HG02884 (cell line): ENCODE measurements around the gene LCE5A.
"Not testable (repeated sequence)": the region's sequence is repeated elsewhere in the genome, so short reads cannot be mapped to it uniquely, and the experiment has no call there.

ENCODE experiments used
- ATAC-seq: cut with Tn5 transposase; IDR thresholded peaks from one replicate; pipeline ENCODE4 v1.9.1; 2021; ENCODE audit warnings: mild to moderate bottlenecking, moderate library complexity; ENCODE audit not compliant: unreplicated experiment

Gene LCE5A, protein sequence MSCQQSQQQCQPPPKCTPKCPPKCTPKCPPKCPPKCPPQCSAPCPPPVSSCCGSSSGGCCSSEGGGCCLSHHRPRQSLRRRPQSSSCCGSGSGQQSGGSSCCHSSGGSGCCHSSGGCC

DNA sequence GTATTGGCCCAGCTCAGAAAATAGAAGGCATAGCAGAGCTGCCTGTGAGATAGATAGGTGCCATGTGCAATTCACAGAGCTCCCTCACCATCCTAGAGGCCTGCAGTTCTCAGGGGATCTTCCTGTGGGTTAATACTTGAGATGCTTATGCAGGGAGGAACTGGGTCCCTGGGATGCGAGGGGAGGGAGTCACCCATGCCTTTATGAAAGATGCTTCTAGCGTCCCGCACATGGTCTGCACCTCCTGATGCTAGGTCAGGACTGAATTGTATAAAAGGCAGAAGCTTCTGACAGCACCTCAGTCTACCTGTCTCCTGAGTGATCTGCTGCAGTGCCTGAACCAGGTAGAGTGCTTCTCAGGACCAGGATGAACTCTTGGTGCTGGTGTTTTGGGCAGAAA lies at the start of gene LCE5A:
Gene LCE5A (plus strand): TSS at position 301 of the 400 bp plus-strand sequence. CDS start 732 bp downstream, outside the sequence.
- ATAC-seq = no peak

DNA sequence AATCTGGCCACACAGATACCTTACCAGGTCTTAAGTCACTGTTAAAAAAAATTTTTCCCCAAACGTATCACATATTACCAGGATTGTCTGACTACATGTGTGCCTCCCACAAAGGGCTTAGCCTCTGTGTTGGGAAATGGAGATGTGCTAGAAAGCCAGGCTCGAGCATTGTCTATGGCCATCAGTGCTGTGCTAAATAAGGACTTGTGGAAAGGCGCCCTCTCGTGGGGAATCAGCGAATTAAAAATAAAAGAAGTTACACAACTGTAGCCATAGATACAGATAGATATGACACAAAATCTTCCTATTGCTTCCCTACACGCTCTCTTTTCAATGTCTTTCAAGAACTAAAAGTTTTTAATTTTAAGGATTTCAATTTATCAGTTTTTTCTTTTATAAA lies 49.1 kb upstream of the LCE5A start:
- no peak for ATAC-seq

DNA sequence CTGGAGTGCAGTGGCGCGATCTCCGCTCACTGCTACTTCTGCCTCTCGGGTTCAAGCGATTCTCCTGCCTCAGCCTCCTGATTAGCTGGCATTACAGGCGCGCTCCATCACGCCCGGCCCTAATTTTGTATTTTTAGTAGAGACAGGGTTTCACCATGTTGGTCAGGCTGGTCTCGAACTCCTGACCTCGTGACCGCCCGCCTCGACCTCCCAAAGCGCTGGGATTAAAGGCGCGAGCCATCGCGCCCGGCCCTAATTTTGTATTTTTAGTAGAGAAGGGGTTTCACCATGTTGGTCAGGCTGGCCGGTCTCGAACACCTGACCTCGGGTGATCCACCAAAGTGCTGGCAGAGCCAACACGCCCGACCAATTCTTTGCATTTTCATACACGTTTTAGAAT lies 48.0 kb upstream of the LCE5A start:
- no peak for ATAC-seq

DNA sequence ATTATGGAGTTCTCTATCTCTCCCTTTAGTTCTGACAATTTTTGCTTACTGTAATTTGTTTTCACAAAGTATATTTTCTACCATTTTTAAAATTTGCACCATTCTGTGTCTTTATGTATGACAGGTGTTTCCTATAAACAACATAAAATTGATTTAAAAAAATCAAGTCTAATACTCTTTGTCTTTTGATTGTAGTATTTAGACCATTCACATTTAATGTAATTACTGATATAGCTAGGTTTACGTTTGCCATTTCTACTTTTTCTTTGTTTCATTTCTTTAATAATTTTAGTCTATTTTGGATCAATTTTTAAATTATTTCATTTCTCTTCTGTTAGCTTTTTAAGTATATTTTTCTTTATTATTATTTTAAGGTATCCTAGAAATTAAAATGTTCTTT lies 44.4 kb upstream of the LCE5A start:
- ATAC-seq = no peak

DNA sequence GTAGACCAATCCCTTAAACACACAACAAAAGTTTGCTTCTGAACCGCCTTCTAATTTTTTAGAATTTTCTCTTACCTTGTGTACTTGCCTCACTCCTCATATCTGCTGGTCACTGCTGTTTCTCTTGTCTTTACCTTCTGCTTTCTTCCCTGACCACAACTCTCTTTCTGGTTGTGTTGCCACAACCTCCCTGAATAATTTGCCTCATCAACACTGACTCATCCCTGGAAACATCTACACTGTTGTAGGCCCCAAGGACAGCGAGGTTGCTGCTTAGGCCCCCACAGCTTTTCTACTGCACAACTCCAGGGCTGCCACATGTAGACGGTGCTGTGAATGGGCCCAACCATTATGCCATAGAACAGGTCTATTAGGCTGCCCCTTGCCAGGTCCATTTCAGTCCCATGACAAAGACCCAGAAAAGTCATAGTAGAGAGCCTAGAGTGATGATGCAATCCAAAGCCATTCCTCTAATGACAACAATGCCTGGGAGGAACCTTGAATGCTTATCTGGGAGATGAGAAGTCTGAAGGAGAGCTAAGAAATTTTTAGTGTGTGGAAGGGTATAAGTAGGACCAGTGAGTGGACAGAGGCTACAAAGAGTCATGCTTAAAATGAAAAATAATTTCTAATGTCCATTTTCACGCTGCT lies 36.6 kb upstream of the LCE5A start:
- no peak for ATAC-seq

DNA sequence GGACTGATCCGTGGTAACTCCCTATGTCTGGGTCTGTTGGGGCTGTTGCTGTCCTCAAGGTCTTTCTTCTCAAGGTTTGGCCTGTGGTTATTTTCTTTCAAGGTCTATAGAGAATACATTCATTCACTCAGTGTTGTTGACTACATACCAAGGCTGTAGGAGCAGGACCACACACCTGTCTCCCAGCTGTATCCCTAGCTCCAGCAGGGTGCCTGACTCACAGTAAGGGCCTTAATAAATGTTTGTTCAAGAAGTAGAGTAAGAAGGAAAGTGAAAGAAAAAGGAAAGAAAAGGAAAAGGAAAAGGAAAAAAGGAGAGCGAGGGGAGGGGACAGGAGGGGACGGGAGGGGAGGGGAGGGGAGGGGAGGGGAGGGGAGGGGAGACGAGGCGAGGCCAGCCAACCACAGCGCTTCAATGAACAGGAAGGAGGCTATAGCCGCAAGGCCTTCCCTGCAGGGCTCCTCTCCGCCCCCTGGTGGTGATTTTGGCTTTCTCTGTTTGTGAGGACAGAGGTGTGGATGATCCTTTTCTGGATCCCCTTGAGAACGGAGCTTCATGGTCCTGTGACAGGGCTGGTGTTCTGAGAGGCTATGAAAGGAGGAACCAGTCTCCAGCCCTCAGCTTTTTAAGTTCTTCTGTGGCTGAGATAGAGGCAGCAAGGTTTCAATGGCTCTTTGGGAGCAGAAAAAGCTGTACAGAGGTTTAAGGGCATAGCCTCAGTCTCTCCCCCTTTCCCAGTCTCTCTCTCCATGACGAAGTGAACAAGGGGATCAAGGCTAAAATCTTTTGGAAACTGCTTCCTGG lies 30.6 kb upstream of the LCE5A start:
- no peak for ATAC-seq

DNA sequence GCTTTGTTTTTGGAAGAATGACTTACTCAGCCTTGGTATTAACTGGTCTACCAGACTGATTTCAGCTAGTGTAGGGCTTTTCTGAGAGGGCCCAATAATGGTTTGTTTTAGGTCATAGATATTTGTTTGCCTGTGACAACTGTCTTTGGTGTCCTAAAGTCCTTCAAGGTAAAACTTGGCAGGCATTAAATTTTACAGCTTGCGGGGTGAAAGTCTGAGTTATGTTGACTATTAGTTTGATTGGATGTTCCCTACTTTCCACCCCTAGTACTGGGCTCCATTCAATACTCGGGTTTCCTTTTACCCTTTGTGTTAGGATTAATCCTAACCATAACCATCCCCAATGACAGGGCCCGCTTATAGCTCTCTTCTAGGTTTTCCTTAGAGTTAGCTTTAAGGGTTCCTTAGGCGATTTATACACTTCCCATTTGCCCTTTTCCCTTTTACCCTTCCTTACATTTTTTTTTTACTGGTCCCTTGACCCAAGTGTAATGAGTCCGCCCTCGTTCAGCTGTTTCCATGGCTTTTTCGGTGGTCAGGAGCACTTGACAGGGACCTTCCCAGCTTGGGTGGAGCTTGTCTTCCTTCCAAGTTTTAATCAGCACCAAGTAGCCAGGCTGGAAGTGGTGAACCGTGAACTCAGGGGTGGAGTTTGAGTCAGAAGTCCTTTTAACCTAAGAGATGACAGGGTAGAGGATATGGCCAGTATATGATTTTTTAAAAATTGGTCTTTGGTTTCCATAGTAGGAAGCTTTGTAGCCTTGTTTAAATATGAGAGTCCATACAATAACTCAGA lies 28.5 kb upstream of the LCE5A start:
- no peak for ATAC-seq

DNA sequence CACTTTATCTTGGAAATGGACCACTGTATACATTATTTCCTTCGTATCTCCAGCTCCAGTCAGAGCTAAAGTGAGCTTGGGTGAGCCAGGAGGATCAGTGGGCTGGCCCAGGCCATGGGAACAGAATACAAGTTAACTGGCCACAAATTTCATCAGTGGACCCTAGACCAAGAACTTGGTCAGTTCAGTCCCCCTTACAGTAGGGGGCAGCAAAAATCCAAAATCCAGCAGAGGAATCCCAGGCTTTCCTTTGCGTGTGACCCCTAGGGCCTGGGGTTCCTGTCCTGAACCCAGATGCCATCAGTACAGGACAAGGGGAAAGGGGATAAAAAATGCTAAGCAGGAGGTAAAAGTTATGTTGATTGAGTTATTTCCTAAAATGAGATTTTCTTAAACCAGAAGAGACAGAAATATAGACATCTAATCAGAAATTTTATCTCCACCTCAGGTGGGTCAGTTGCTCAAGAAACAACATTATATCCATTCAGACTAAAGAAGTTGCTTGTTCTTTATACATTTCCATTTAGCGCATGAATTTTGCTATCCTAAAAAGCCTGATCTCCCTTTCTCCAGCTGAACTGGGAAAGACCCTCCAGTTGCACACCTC lies 24.1 kb upstream of the LCE5A start:
- no peak for ATAC-seq

DNA sequence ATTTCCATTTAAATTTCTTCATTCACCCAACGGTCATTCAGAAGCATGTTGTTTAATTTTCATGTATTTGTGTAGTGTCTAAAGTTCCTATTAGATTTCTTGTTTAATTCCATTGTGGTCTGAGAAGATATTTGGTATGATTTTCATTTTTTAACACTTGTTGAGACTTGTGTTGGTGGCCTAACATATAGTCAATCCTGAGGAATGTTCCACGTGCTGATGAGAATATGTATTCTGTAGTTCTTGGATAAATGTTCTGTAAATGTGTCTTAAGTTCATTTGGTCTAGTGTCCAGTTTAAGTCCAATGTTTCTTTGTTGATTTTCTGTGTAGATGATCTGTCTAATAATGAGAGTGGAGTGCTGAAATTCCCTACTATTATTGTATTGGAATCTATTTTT lies 22.7 kb upstream of the LCE5A start:
- no peak for ATAC-seq

DNA sequence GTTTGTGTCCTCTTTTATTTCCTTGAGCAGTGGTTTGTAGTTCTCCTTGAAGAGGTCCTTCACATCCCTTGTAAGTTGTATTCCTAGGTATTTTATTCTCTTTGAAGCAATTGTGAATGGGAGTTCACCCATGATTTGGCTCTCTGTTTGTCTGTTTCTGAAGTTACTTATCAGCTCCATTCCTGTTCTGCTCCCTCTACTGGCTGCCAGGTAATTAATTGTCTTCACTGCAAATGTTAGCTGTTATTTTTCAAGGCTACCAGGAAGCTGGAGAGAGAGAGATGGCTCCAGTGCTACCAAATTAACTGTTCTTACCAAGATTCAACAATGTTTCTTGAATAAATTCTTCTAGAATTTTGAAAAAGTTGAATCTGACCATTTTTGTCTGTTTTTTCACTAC lies 19.1 kb upstream of the LCE5A start:
- ATAC-seq = not testable (repeated sequence)

DNA sequence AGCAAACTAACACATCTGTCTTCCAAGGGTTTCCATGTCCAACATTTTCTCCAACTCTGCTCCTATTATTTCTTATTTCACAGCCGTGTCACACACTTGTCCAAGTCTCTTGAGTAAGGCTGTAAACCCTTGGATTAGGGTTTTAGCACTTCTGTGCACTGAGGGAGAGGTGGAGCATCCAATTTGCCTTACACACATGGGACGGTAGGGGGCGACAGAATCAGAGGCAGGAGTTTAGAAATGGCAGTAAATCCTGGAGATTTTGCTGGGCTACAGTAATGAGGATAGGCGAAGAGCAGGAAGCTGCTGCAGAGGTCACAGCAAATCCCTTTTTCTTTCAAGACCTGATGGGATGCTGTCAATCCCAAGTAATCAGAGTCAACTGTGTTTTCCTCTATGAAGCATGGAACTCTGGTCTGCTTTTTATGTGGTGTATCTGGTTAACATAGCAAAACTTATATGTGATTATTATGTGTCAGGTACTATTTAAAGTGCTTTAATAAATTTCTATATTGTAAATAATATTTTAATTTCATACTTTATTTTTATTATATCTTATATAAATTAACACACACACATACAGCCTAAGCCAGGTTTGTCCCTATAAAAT lies 15.4 kb upstream of the LCE5A start:
- ATAC-seq = no peak

DNA sequence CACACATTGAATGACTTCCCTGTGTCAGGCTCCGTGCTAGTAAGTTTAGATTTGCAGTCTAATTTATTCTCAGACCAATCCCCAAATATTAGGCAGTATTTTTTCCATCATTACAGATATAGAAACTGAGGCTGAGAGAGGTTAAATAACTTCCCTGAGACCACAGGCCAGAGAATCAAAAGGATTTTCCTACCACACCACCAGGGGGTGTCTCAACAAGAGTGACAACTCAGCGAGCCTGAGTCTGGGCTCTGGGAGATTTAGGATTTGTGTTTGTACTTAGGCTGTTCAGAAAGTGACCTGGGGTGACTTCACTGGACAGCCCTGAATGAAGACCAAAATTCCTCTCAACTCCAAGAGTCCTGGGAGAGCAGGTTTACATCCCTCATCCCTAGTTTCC lies 13.3 kb upstream of the LCE5A start:
- ATAC-seq = no peak

DNA sequence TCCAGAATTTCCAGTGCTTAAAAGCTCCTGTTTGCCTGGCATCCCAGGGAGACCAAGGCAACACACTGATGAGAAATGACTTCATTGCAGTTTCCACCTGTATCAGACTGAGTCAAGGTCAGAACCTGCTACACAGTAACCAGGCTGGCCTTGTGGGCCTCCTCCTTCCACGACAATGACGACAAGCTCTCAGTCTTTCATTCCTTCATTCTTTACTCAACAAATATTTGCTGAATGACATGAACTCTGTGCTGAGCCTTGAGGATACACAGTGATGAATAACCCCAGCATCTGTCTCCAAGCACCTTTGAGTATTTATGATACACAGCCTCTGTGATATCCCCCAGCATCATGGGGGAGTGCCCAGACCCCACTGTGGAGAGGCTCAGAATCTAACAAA lies 8.9 kb upstream of the LCE5A start:
- ATAC-seq = no peak

DNA sequence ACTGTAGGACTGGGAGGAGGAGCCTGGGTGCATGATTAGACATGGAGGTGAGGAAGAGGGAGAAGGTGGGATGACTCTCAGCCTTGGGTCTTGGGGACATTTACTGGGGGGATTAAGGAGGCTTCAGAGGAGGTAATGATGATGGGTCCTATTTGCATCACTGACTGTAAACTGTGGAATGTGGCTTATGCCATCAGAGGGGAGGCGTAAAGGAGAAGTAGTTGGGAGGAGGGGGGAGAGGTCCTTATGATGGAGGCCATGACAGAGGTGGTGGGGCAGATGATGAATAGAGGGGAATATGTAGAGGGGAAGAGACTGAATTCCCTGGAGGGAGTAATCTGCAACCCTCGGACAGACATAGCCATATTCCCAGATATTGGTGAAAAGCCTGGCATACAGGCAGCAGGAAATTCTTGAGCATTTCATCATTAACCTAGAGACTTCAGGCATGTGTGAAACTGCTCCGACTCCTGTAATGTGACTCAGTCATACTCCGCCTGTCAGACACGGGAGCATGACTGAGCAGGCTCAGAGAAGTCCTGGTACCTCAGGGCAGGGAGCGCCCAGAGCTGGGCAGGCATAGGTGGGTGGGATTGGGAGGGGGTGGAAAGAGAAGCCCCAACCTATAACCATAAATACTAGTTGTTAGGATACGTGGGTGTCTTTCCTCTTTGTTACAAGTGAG lies 8.0 kb upstream of the LCE5A start:
- ATAC-seq = no peak

DNA sequence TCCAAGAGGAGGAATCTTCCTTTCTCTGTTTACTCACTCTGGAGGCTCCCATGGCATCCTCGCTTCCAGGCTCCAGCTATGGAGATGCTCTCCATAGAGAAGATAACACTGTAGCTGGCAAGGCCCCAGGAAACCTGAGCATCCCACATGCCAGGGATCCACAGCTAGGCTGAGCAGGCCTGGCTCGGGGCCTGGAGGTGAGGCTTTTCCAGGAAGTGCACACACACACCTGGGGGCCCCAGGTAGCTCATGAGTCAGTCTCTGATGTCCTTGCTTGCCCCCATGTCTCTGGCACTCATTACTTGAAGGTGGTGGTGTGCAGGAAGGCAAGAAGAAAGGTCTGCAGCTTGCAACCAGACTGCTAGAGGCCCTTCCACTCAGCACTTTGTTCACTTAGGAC lies 5.5 kb upstream of the LCE5A start:
- no peak for ATAC-seq

DNA sequence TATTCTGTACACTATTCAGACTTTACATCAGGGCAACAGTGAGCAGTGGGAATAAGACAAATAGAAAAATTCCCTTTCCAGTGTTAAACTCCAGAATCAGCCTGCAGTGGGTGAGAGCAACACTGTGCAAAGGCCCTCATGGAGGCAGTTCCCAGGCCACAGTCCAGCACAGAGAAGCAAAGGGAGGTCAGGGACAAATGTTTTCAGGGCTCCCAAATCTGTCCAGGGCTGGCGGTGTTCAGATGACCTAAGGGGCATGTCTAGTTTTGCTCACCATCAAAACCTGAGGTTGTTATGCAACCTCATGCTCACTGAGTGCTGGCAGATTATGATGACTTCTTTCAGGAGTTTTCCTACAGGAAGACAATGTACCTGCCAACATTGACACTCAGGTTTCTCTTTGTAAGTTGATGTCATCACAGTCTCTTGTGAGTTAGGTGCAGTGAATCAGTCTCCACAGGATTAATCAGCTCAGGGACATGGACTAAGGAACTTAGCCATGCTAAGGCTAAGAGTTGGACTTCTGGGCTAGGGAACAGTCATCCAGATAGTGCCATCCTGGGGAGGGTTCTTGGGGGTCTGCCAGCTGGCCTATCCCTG lies 3.6 kb upstream of the LCE5A start:
- no peak for ATAC-seq

DNA sequence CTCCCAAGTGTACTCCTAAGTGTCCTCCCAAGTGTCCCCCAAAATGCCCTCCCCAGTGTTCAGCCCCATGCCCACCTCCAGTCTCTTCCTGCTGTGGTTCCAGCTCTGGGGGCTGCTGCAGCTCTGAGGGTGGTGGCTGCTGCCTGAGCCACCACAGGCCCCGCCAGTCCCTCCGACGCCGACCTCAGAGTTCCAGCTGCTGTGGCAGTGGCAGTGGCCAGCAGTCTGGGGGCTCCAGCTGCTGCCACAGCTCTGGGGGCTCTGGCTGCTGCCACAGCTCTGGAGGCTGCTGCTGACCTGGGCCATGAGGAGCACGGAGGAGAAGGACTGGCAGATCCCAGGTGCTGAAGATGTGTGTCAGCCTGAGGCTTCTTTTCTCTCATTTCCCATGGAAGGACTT lies 993 bp downstream of the LCE5A start:
- ATAC-seq = no peak

DNA sequence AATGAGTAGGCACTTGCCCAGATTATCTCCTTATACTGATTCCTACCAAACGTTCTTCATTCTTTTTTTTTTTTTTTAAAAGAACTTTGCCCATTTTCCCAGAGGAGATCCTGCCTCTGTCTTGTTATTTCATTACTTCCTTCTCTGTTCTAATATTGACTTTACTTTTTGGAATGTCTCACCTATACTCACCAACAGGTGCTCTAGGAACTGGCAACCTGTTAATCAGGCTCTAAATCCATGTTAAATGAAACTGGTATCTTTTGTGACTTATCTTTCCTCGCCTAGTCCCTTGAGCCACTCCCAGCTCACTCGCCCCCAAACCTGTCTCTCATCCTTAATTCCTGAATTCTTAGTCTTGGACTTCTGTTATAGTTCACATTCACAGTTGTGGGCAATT lies 2.5 kb downstream of the LCE5A start:
- no peak for ATAC-seq

DNA sequence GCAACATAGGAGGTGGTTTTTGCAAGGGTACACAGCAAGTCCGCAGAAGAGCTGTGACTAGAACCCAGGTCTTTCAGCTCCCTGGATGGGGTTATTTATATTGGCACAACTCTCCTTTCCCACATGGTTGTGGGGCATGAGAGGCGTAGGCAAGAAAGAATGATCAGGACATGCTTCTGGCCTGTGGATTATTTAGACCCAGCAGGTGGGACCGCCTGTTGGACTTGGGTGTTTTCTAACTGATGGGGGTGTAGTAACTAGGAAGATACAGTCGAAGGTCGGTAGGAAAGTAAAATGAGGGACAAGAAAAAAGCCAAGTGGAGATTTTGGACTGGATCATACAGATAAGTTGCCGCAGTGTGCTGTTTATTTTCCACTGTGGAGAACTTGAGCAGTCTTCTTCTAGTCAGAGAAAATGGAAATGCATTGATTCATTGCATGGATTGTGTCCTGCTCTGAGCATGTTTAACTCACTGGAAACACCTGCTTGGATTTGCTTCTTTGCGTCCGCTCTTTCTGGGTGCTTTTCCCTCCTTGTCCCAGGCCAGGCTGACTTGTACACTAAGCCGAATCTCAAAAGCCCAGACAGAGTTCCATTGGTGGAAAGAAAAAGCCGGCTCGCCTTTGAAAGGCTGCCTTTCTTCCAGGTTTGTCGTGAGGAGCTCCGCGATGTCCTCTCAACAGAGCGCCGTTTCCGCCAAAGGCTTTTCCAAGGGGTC lies 4.3 kb downstream of the LCE5A start:
- ATAC-seq = no peak
